ENCODE data around the gene HNRNPA0.

DNA sequence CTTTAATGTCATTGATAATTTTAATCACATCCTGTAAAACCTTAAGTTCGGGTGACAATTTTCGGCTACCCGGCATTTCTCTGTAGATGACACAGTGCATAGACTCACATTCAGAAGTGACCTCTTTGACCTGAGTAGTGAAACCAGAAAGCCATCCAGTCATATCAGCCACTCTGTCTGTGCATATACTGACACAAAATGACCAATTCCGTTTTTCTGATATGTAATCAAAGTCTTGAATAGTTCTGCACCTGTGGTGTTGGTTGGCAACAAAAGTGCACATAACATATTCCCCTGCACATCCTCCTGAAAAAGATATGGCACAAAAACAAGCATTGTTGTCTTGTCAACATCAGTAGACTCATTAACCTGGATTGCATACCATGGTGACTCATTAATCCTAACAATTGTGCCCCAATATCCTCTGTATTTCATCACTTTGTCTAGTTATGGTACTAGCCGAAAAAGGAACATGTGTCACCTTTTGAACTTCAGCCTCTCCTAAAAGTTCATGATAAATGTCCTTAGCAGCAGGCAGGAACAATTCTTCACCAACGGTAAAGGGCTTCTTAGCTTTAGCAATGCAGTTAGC lies 4.6 kb upstream of the HNRNPA0 start:
- TF ChIP-seq, protein P1, sequence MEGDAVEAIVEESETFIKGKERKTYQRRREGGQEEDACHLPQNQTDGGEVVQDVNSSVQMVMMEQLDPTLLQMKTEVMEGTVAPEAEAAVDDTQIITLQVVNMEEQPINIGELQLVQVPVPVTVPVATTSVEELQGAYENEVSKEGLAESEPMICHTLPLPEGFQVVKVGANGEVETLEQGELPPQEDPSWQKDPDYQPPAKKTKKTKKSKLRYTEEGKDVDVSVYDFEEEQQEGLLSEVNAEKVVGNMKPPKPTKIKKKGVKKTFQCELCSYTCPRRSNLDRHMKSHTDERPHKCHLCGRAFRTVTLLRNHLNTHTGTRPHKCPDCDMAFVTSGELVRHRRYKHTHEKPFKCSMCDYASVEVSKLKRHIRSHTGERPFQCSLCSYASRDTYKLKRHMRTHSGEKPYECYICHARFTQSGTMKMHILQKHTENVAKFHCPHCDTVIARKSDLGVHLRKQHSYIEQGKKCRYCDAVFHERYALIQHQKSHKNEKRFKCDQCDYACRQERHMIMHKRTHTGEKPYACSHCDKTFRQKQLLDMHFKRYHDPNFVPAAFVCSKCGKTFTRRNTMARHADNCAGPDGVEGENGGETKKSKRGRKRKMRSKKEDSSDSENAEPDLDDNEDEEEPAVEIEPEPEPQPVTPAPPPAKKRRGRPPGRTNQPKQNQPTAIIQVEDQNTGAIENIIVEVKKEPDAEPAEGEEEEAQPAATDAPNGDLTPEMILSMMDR (IDR thresholded peaks at IDR 0.05 in 8 of 11, conservative IDR thresholded peaks at IDR 0.05 in 3 of 11), result no peak
- TF ChIP-seq POLR2AphosphoS5 (IDR thresholded peaks at IDR 0.05) (no peak), POLR2A (IDR thresholded peaks at IDR 0.05) (no peak)

Data from spleen (tissue), 7 donors.